ENCODE measurements around the gene TMEM176A.

- TF ChIP-seq POLR2AphosphoS5 (IDR thresholded peaks at IDR 0.05) (no peak), POLR2A (IDR thresholded peaks at IDR 0.05) (no peak)
Observed at GRCh38 chr7:150781961-150782360, 18.6 kb upstream of the TMEM176A start.
